Duodenal mucosa (tissue), 2 donors: ENCODE data around the gene SNX30.

Experiments
- H3K27ac ChIP-seq: one replicate; pipeline ENCODE4 v1.7.0; 2013; ENCODE audit warnings: low read depth, low read length
- H3K27me3 ChIP-seq, 2 donors: one replicate each; pipeline ENCODE4 v1.7.0; 2013; ENCODE audit warnings: low read length in 2 of 2, control low read depth in 1 of 2; ENCODE audit not compliant: insufficient read depth in 2 of 2, control insufficient read depth in 1 of 2
- H3K36me3 ChIP-seq, 2 donors: one replicate each; pipeline ENCODE4 v1.7.0; 2013; ENCODE audit warnings: low read length in 2 of 2, control low read depth in 1 of 2; ENCODE audit not compliant: insufficient read depth in 2 of 2, control insufficient read depth in 1 of 2
- H3K4me1 ChIP-seq, 2 donors: one replicate each; pipeline ENCODE4 v1.7.0; 2013; ENCODE audit warnings: low read length in 2 of 2, control low read depth in 1 of 2; ENCODE audit not compliant: insufficient read depth in 2 of 2, control insufficient read depth in 1 of 2
- H3K4me3 ChIP-seq, 2 donors: one replicate each; pipeline ENCODE4 v1.7.0; 2013; ENCODE audit warnings: low read length in 2 of 2, low read depth in 1 of 2
- H3K9ac ChIP-seq, 2 donors: one replicate each; pipeline ENCODE4 v1.7.0; 2013; ENCODE audit warnings: low read length in 2 of 2, low read depth in 1 of 2
- H3K9me3 ChIP-seq, 2 donors: one replicate each; pipeline ENCODE4 v1.7.0; 2013; ENCODE audit warnings: low read length in 2 of 2, control low read depth in 1 of 2; ENCODE audit not compliant: control insufficient read depth in 1 of 2

Gene SNX30

GRCh38 chr9:112870556-112870955 lies 120.0 kb downstream of the SNX30 start:
- no peaks in the 10 kb centered on the region for H3K27me3 ChIP-seq
- peaks cover 0 to 30% of the 10 kb centered on the region in 2 donors for H3K36me3 ChIP-seq
- H3K27ac ChIP-seq: no peak overlapping the region
- H3K9ac ChIP-seq: no peak overlapping the region
- H3K9me3 ChIP-seq: no peaks in the 10 kb centered on the region
- H3K4me1 ChIP-seq: peaks cover 9 to 10% of the 10 kb centered on the region in 2 donors
- no peak overlapping the region for H3K4me3 ChIP-seq

- H3K27me3 ChIP-seq: no peaks in the 10 kb centered on the region
- H3K9me3 ChIP-seq: no peaks in the 10 kb centered on the region
- H3K4me3 ChIP-seq: no peak overlapping the region
- H3K27ac ChIP-seq: no peak overlapping the region
- no peak overlapping the region for H3K9ac ChIP-seq
- peaks cover 9 to 10% of the 10 kb centered on the region in 2 donors for H3K4me1 ChIP-seq
- H3K36me3 ChIP-seq: peaks cover under 1 to 30% of the 10 kb centered on the region in 2 donors
Observed at GRCh38 chr9:112872019-112872418, 121.5 kb downstream of the SNX30 start.

- no peaks in the 10 kb centered on the region for H3K9me3 ChIP-seq
- no peaks in the 10 kb centered on the region for H3K4me1 ChIP-seq
- no peaks in the 10 kb centered on the region for H3K27me3 ChIP-seq
- peaks cover 2 to 25% of the 10 kb centered on the region in 2 donors for H3K36me3 ChIP-seq
- H3K9ac ChIP-seq: no peak overlapping the region
- H3K4me3 ChIP-seq: no peak overlapping the region
- H3K27ac ChIP-seq: no peak overlapping the region
Observed at GRCh38 chr9:112873773-112874405, 123.3 kb downstream of the SNX30 start.

- Histone ChIP-seq H3K4me3 (no peak overlapping the region), H3K27ac (no peak overlapping the region), H3K36me3 (peaks cover 2 to 12% of the 10 kb centered on the region in 2 donors), H3K4me1 (no peaks in the 10 kb centered on the region), H3K9me3 (no peaks in the 10 kb centered on the region), H3K9ac (no peak overlapping the region), H3K27me3 (no peaks in the 10 kb centered on the region)
Observed at GRCh38 chr9:112878752-112879151, 128.2 kb downstream of the SNX30 start.

GRCh38 chr9:112880650-112881049 lies 130.1 kb downstream of the SNX30 start:
- no peaks in the 10 kb centered on the region for H3K27me3 ChIP-seq
- H3K9me3 ChIP-seq: no peaks in the 10 kb centered on the region
- no peak overlapping the region for H3K27ac ChIP-seq
- H3K36me3 ChIP-seq: peaks cover 2 to 12% of the 10 kb centered on the region in 2 donors
- H3K4me1 ChIP-seq: no peaks in the 10 kb centered on the region
- no peak overlapping the region for H3K4me3 ChIP-seq
- H3K9ac ChIP-seq: no peak overlapping the region

- no peak overlapping the region for H3K27ac ChIP-seq
- H3K9ac ChIP-seq: no peak overlapping the region
- H3K27me3 ChIP-seq: no peaks in the 10 kb centered on the region
- peaks cover 2 to 12% of the 10 kb centered on the region in 2 donors for H3K36me3 ChIP-seq
- H3K4me1 ChIP-seq: no peaks in the 10 kb centered on the region
- no peaks in the 10 kb centered on the region for H3K9me3 ChIP-seq
- no peak overlapping the region for H3K4me3 ChIP-seq
Observed at GRCh38 chr9:112881331-112881730, 130.8 kb downstream of the SNX30 start.

GRCh38 chr9:112884101-112884500 lies 133.5 kb downstream of the SNX30 start:
- no peak overlapping the region for H3K4me3 ChIP-seq
- peaks cover 0 to 6% of the 10 kb centered on the region in 2 donors for H3K36me3 ChIP-seq
- no peak overlapping the region for H3K27ac ChIP-seq
- H3K4me1 ChIP-seq: no peaks in the 10 kb centered on the region
- H3K9me3 ChIP-seq: no peaks in the 10 kb centered on the region
- H3K27me3 ChIP-seq: peaks cover 0 to under 1% of the 10 kb centered on the region in 2 donors
- no peak overlapping the region for H3K9ac ChIP-seq

- H3K27me3 ChIP-seq: peaks cover 0 to 6% of the 10 kb centered on the region in 2 donors
- peaks cover 0 to 6% of the 10 kb centered on the region in 2 donors for H3K36me3 ChIP-seq
- no peaks in the 10 kb centered on the region for H3K9me3 ChIP-seq
- H3K4me3 ChIP-seq: no peak overlapping the region
- no peaks in the 10 kb centered on the region for H3K4me1 ChIP-seq
- H3K9ac ChIP-seq: no peak overlapping the region
- no peak overlapping the region for H3K27ac ChIP-seq
Observed at GRCh38 chr9:112884721-112885120, 134.2 kb downstream of the SNX30 start.

- Histone ChIP-seq H3K9me3 (no peaks in the 10 kb centered on the region), H3K9ac (no peak overlapping the region), H3K27ac (no peak overlapping the region), H3K4me3 (no peak overlapping the region), H3K36me3 (peaks cover 0 to 5% of the 10 kb centered on the region in 2 donors), H3K27me3 (peaks cover 5 to 12% of the 10 kb centered on the region in 2 donors), H3K4me1 (peaks cover 0 to 2% of the 10 kb centered on the region in 2 donors)
Observed at GRCh38 chr9:112885324-112885723, 134.8 kb downstream of the SNX30 start.

- H3K4me1 ChIP-seq: peaks cover 0 to 7% of the 10 kb centered on the region in 2 donors
- no peak overlapping the region for H3K27ac ChIP-seq
- no peak overlapping the region for H3K4me3 ChIP-seq
- peaks cover 13 to 21% of the 10 kb centered on the region in 2 donors for H3K27me3 ChIP-seq
- H3K36me3 ChIP-seq: peaks cover 0 to under 1% of the 10 kb centered on the region in 2 donors
- H3K9ac ChIP-seq: no peak overlapping the region
- no peaks in the 10 kb centered on the region for H3K9me3 ChIP-seq
Observed at GRCh38 chr9:112886351-112886750, 135.8 kb downstream of the SNX30 start.
